ENCODE measurements around the gene SYT1. TPM values are rescaled to one million over a fixed set of nuclear protein-coding genes. Genes with fewer than 3 reads are reported as not detected.

Gene SYT1
- total RNA-seq, 1 experiment from 2014 or later: 15.8 TPM

GRCh38 chr12:79048962-79049361 is 184.4 kb downstream of the SYT1 start:
- no peaks in the 10 kb centered on the region for H4K20me1 ChIP-seq (ENCODE audit: control insufficient read depth, insufficient read depth, insufficient read length)

More at GRCh38 chr12:79048962-79049361, 184.4 kb downstream of the SYT1 start:
- WGBS (ENCODE audit: extremely low coverage, insufficient read length, low lambda C conversion rate): no CpG with 5 or more reads among the region's 3 CpGs
- H3K9ac ChIP-seq (ENCODE audit: extremely low read depth, insufficient read length, low read length): no peak overlapping the region
- peaks cover 0 to 9% (median 0%) of the 10 kb centered on the region in 3 experiments; a peak in 3 of 7 replicates for H3K36me3 Mint-ChIP-seq (ENCODE audit: insufficient read depth in 1 of 3, low read depth in 3 of 3)
- no peak overlapping the region for H3T11ph ChIP-seq (ENCODE audit: low read length)
- H3K4me1 ChIP-seq (ENCODE audit: insufficient read depth, low read length): no peaks in the 10 kb centered on the region
- no peaks in the 10 kb centered on the region for H3K9me3 Mint-ChIP-seq
- H2BK20ac ChIP-seq (ENCODE audit: low read depth, low read length, poor library complexity, severe bottlenecking): no peak overlapping the region
- H2BK15ac ChIP-seq (ENCODE audit: low read depth, low read length): no peak overlapping the region
- H3K23me2 ChIP-seq (ENCODE audit: insufficient read length, low read depth, low read length, poor library complexity, severe bottlenecking): no peaks in the 10 kb centered on the region
- H3K27me3 ChIP-seq (ENCODE audit: insufficient read depth, low read length): no peaks in the 10 kb centered on the region
- no peak overlapping the region for H3K23ac ChIP-seq (ENCODE audit: insufficient read length, low read depth, low read length)
- H4K91ac ChIP-seq (ENCODE audit: insufficient read length, low read depth, low read length): no peak overlapping the region
- H3K9me3 ChIP-seq (ENCODE audit: control insufficient read depth, low read depth, low read length): no peaks in the 10 kb centered on the region
- no peak overlapping the region for H3K27ac Mint-ChIP-seq
- H4K8ac ChIP-seq (replicated peaks; ENCODE audit: insufficient read length, low read depth, low read length): no peak overlapping the region
- H3K4ac ChIP-seq (ENCODE audit: low read depth, low read length): no peak overlapping the region
- no peak overlapping the region for H4K5ac ChIP-seq (ENCODE audit: insufficient read length, low read depth, low read length)
- no peak overlapping the region for H3K18ac ChIP-seq (ENCODE audit: insufficient read length, low read depth, low read length)
- H3K79me1 ChIP-seq (ENCODE audit: insufficient read depth, low read depth, low read length, poor library complexity, severe bottlenecking): no peaks in the 10 kb centered on the region
- H2BK120ac ChIP-seq (ENCODE audit: low read depth, low read length, poor library complexity, severe bottlenecking): no peak overlapping the region
- no peak overlapping the region for H2AK5ac ChIP-seq (ENCODE audit: insufficient read length, low read length)
- H3K27me3 Mint-ChIP-seq (ENCODE audit: low read depth): no peaks in the 10 kb centered on the region
- no peak overlapping the region for H3K14ac ChIP-seq (ENCODE audit: insufficient read depth, low read length)
- no peak overlapping the region for H2AFZ ChIP-seq (ENCODE audit: low read length)
- peaks cover 6 to 8% of the 10 kb centered on the region in 2 experiments for H3K4me1 Mint-ChIP-seq
- DNase-seq: no peak
- no peak overlapping the region for H2BK12ac ChIP-seq (ENCODE audit: insufficient read length, low read depth, low read length)
- H2BK5ac ChIP-seq (ENCODE audit: insufficient read length, low read length): no peak overlapping the region
- no peak overlapping the region for H3K4me3 Mint-ChIP-seq
- no peak for TF ChIP-seq CTCF (conservative IDR thresholded peaks at IDR 0.05)
- no peaks in the 10 kb centered on the region for H3K79me2 ChIP-seq (ENCODE audit: insufficient read depth, low read length)
- H3K27ac ChIP-seq (ENCODE audit: insufficient read length, low read depth, low read length): no peak overlapping the region
- no peak overlapping the region for H3K4me2 ChIP-seq (ENCODE audit: insufficient read depth, insufficient read length, low read length)
- H3K56ac ChIP-seq (ENCODE audit: insufficient read length, low read depth, low read length): no peak overlapping the region

Data from H9 (cell line).